ENCODE data around the gene ACTR6.

DNA sequence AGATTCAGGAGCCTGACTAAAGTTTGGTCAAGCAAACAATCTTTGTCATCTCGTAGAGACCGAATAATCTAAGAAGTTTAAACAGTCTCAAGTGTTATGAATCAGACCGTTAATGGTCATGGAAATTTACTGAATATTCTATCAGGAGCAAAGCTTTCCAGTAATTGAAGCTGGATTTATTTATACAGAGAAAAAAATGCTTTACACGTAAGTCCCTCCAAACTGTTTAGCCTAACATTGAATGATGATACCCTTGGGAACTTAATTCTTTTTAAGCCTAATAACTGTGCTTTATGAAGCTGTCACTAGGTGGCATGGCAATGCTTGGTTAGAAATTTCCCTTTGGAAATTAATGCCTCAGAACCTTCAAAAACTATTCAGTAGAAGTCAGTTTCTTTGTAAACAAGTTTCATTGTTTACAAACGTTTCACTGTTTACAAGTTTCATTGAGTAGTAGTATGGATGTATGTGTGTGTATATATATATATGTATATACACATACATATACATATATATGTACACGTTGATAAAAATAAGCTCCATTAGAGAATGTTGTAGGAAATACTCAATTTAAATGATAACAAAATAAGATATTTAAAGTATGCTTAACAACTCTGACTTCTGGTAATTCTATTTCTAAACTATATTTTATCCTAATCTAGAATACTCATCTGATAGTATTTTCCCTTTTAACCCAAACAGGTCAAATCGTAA lies 34.1 kb downstream of the ACTR6 start:
- no peak for TF ChIP-seq EZH2 (IDR thresholded peaks at IDR 0.05; ENCODE audit: insufficient read depth, poor library complexity, severe bottlenecking)
- TF ChIP-seq EZH2phosphoT487 (IDR thresholded peaks at IDR 0.05; ENCODE audit: insufficient read depth, low read depth), result no peak

All from GM23248 (cell line).